Epidermal melanocyte (primary cell): ENCODE results near the gene ZNF823.

Experiments used
- DNase-seq: peaks from one replicate; pipeline ENCODE4 v3.0.0; 2011; ENCODE audit warnings: low spot score; ENCODE audit not compliant: insufficient read length

Gene ZNF823

GRCh38 chr19:11737964-11738745 lies 591 bp downstream of the ZNF823 start:
- no peak for DNase-seq

- DNase-seq: no peak
Measured at GRCh38 chr19:11736696-11737095, 2.0 kb downstream of the ZNF823 start.

- no peak for DNase-seq
Measured at GRCh38 chr19:11735375-11735774, 3.4 kb downstream of the ZNF823 start.

- no peak for DNase-seq
Measured at GRCh38 chr19:11729586-11729985, 9.2 kb downstream of the ZNF823 start.

- no peak for DNase-seq
Measured at GRCh38 chr19:11722414-11722813, 16.3 kb downstream of the ZNF823 start.

GRCh38 chr19:11721681-11722080 lies 17.1 kb downstream of the ZNF823 start:
- DNase-seq: no peak

- no peak for DNase-seq
Measured at GRCh38 chr19:11710313-11710712, 28.4 kb downstream of the ZNF823 start.

GRCh38 chr19:11708457-11708856 lies 30.3 kb downstream of the ZNF823 start:
- no peak for DNase-seq

GRCh38 chr19:11705474-11705873 lies 33.3 kb downstream of the ZNF823 start:
- DNase-seq: no peak

GRCh38 chr19:11704626-11705025 lies 34.1 kb downstream of the ZNF823 start:
- no peak for DNase-seq

- no peak for DNase-seq
Measured at GRCh38 chr19:11699931-11700794, 38.6 kb downstream of the ZNF823 start.

GRCh38 chr19:11698231-11698630 lies 40.5 kb downstream of the ZNF823 start:
- DNase-seq: no peak

- no peak for DNase-seq
Measured at GRCh38 chr19:11697284-11697855, 41.4 kb downstream of the ZNF823 start.

GRCh38 chr19:11694533-11695439 lies 44.0 kb downstream of the ZNF823 start:
- DNase-seq: peak; percentile 76

GRCh38 chr19:11693505-11694499 lies 44.9 kb downstream of the ZNF823 start:
- DNase-seq: no peak

GRCh38 chr19:11692127-11692790 lies 46.5 kb downstream of the ZNF823 start:
- DNase-seq: no peak

GRCh38 chr19:11685676-11686650 lies 52.8 kb downstream of the ZNF823 start:
- DNase-seq: no peak

GRCh38 chr19:11684987-11685675 lies 53.6 kb downstream of the ZNF823 start:
- no peak for DNase-seq
